Stromal cell of bone marrow (primary cell): ENCODE results near the gene CNTNAP3B.
"Not testable (repeated sequence)": the region's sequence is repeated elsewhere in the genome, so short reads cannot be mapped to it uniquely, and the experiment has no call there.

Experiments
- DNase-seq: peaks from one replicate; pipeline ENCODE4 v3.0.0-alpha.2; 2012; ENCODE audit warnings: low read depth

CNTNAP3B gene

GRCh38 chr9:42129073-42129729, at the start of gene CNTNAP3B:
Gene CNTNAP3B, minus strand, starts transcription at chr9:42129426. Its CDS starts 332 bp downstream, at chr9:42129094.
- DNase-seq, result not testable (repeated sequence)

DNA sequence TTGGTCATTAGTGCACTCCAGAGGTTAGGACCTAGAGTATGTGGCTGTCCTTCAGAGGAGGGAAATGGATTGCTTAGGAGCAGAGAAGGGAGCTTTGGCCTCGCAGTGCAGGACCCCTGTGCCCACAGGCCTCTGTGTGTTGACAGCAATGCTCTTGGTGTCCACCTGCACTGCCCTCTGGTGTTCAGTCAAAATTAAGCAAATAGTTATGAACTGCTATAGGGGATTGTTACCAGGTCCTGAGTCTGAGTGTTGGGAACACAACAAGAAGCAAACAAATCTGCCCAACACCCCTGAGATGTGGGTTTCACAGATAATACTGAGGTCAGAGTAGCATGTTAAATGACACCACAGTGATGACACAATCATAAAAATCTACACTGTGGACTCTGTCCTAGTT, 31.1 kb upstream of the CNTNAP3B start:
- DNase-seq, result not testable (repeated sequence)

DNA sequence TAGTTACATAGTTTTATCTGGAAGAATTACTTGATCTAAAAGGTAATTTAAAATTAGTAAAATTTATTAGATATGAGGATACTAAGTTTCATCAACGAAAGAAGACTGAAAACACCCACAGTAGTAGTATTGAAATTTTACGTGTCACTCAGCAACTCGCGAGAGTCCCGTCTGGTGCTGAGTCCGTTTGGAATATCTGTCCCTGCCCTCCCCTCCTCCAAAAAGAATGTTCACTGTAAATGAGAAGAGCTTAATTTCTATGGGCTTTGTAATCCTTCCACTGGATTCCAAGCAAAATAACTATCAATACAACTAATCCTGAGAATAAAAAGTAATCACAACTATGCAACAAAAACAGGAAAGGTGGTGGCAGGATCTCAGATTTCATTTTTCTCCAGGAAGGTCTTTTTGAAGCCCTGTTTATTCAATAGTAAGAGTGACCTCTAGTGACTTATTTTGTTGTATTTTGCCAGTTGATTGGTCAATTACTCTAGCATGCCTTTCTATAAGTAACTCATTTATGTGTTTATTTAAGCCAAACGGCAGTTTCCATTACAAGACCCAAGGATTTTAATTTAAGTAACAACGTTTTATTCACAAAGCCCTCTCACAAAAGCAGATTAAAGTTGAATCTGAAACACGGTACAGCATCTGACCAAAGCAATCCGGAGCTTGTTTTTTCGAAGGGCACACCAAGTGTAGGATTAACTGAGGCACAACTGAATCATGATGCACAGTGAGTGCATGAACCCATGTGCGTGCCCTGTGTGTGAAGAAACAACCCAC, 2.0 kb downstream of the CNTNAP3B start:
- DNase-seq, result not testable (repeated sequence)

- not testable (repeated sequence) for DNase-seq
These were observed 8.2 kb downstream of the CNTNAP3B start for GRCh38 chr9:42121007-42121406.

DNA sequence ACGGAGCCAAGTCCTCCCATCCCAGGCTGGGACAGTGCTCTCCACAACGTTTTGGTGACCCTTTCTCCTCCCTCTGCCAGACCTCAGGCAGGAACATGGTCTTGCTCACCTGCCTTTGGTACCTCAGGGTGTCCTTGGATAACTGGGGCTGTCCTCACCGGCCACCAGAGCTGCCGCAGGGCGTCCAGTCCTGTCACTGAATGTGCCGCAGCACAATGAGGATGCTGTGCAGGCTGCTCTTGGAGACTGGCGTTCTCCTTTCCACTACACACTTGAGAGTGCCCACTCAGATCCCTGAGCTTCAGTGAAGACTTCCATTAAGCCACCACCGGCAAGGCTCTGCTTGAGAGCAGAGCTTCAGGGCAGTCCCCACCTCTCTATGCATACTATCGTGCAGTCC, 33.3 kb downstream of the CNTNAP3B start:
- DNase-seq, result not testable (repeated sequence)

DNA sequence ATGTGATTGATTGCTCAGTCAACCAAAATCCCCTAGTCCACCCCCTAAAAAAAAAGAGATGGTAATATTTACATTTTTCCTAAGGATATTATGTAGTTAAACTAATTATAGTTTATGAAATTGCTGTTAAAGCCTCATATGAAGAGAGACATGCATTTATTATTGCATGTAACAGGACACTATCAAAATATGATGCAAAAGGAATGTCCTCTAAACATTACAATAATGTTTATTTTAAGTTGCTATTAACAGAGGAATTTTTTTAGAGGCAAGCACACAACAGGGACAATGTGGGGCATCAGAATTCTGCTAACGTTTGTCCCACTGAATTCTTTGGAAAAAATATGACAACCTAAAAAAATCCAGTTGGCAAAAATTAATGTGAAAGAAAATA, 44.7 kb downstream of the CNTNAP3B start:
- DNase-seq, result not testable (repeated sequence)

DNA sequence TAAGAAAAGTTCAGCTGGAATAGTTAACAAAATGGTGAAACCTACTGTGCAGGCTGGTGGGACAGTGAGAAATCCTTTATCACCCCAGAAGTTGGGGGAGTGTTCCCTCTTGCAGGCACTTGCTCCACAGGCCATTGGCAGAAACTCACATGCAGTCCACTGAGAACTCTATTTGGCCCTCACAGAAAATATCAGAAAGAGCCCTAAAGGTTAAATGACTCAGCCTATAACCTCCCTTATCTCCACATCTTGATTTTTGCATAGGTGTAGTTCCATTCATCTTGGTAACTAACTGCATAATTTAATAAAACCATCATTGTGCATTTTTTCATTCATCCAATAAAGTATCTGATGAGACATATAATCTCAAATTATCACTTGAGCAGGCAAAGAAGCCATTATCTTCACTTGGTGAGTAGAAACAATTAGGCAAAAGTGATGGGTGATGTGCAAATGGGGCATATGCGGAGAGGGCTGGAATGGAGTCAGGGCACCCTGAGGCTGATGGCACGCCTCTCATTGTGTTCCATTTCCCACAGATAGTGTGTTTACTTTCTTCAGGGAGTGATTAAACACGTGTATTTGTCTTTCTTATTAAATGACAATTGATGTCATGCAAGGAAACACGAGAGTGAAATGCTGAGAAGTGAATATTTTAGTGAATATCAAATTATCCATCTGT, 45.2 kb downstream of the CNTNAP3B start:
- DNase-seq, result not testable (repeated sequence)

DNA sequence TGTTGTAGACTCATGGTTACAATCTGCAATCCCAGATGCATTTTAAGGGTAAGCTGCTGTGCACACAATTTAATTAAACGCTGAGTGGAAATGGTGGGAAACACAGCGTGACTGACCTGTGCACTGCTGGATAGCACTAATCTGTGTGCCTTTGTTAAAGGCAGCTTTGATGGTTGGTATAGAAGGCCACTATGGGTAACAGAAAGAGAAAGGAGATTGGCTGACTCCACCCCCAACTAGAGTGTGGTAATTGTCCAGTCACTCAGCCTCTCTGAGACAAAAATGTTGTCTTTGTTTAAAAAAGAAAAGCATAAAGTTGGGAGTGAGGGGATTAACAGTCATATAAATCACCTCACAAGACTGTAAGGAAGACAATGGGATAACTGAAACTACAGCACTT, 48.9 kb downstream of the CNTNAP3B start:
- not testable (repeated sequence) for DNase-seq

DNA sequence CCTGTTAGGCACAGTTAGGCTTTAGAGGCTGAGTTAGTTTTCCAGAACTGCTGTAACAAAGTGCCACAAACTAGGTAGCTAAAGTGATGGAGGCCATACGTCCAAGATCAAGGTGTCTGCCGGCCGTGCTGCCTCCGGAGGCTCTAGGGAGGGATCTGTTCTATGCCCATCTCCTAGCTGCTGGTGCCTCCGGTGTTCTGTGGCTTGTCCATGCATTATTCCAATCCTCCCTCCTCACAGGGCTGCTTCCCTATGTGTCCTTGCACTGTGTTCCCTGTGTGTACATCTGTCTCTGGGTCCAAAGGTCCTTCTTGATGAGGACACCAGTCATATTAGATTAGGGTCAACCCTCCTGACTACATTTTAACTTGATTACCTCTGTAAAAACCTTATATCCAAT, 54.4 kb downstream of the CNTNAP3B start:
- DNase-seq, result not testable (repeated sequence)

DNA sequence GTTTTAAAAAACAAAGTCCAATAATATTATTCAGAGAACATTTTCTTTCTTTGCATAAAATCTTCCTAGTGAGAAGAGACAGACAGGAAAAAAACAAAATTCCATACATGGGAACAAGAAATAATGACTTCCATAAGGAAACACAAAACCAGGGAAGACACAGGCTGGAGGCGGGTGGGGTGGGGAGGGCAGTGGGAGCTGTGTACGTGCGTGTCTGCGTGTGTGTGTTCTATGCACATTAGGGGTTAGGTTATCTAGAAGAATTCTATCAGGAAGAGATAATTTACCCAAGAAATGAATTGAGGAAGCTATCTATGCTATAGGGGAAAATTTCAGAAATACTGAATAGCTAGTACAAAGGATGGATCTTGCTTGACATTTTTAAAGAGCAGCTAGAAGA, 58.2 kb downstream of the CNTNAP3B start:
- not testable (repeated sequence) for DNase-seq

GRCh38 chr9:42070035-42070799, 59.0 kb downstream of the CNTNAP3B start:
- not testable (repeated sequence) for DNase-seq

GRCh38 chr9:42053874-42054273, 75.4 kb downstream of the CNTNAP3B start:
- not testable (repeated sequence) for DNase-seq

- not testable (repeated sequence) for DNase-seq
These were observed 78.5 kb downstream of the CNTNAP3B start for GRCh38 chr9:42050701-42051100.

- DNase-seq, result not testable (repeated sequence)
These were observed 84.7 kb downstream of the CNTNAP3B start for GRCh38 chr9:42044422-42045010.

DNA sequence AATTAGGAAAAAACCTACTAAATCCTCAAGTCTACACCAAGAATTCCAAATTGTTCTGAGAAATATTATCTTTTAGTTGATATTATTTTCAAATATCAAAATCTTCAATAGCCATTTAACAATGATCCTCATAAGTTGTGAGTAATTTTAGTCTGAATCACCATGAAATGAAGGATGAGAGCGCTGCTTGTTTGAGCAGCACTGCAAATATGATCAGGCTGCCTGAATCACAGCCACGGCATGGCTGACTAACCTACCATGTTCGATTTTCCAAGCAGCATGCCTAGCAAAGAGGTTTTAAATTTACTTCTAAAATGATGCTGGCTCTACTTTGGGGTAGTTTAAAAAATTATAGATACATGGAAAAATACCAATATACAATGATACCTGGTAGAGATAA, 95.7 kb downstream of the CNTNAP3B start:
- DNase-seq, result not testable (repeated sequence)

- DNase-seq, result not testable (repeated sequence)
These were observed 108.6 kb downstream of the CNTNAP3B start for GRCh38 chr9:42020639-42021038.

DNA sequence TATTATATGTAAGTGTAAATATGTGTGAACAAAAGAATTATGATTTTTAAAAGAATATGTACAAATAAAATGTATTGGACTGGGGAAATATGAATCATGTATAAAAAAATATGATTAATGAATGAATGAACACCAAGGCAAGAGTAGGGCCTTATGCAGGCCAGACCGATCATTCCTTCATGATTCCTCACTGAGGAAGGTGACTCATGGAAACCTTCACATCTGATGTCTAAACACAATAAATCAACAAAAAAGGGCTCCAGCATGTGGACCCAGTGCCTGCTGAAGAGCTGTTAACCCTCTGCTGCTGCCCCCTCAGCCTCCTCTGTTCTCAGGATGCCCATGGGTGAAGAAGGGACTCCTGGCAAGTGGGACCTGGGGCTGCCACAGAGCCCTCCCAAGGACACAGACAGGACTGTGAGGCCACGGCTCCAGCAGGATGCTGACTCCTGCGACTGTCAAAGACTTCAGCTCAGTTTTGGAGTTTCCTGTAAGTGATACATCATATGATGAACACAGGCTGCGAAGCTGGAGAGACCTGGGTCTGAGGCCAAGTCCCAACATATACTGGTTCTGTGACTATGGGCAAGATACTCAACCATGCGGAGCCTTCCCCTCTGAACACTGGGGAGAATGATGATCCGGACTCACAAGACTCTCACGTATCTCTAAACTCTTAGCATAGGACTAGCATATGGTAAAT, 110.9 kb downstream of the CNTNAP3B start:
- not testable (repeated sequence) for DNase-seq

DNA sequence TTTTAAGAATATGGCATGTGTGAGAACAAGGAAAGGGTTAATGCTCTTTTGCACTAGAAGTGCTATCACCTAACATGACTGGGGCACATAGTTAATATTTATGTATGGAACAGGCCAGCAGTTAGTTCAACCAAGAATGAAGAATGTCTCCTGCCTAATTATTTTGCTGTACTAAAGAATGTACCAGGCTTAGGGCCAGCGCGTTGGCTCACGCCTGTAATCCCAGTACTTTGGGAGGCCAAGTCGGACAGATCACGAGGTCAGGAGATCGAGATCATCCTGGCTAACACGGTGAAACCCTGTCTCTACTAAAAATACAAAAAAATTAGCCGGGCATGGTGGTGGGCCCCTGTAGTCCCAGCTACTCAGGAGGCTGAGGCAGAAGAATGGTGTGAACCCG, 114.9 kb downstream of the CNTNAP3B start:
- not testable (repeated sequence) for DNase-seq

- DNase-seq, result not testable (repeated sequence)
These were observed 137.6 kb downstream of the CNTNAP3B start for GRCh38 chr9:41991607-41992006.

DNA sequence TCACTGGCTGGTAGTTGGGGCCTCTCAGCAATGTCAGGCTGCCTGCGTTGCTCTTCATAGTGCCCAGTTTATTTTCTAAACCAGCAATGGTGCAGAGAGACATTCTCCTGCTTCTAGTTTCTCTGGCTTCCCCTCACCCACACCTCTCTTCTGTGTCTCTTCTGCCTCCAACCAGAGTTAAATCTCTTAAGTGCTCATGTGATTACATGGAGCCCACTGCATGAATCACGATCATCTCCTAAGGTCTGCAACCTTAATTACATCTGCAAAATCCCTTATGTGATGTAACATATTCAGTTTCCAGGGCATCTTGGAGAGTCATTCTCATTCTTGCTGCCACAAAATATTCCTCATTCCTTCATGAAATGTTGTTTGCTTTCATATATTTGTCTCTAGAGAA, 149.0 kb downstream of the CNTNAP3B start:
- DNase-seq, result not testable (repeated sequence)
